OCI-LY1 (cell line): ENCODE measurements around the gene VDR.

Source experiments
- H2AFZ ChIP-seq: fragments of 200-600 bp; sonication (generic), shearing (Covaris generic); 2 replicates; pipeline ENCODE4 v1.6.0; 2014; ENCODE audit warnings: antibody characterized with exemption, mild to moderate bottlenecking, low read length
- H3F3A ChIP-seq: fragments of 200-600 bp; sonication (generic), shearing (Covaris generic); 2 replicates; pipeline ENCODE4 v1.6.0; 2014; ENCODE audit warnings: mild to moderate bottlenecking, antibody characterized with exemption, low read length, moderate library complexity; ENCODE audit not compliant: insufficient read depth
- H3K27ac ChIP-seq: fragments of 200-600 bp; sonication (generic); 2 replicates; pipeline ENCODE4 v1.5.1; 2014; ENCODE audit warnings: low read length, mixed run types, mild to moderate bottlenecking, low read depth; ENCODE audit not compliant: poor library complexity, severe bottlenecking
- H3K27me3 ChIP-seq: fragments of 200-600 bp; sonication (generic); 2 replicates; pipeline ENCODE4 v1.6.0; 2014; ENCODE audit warnings: antibody characterized with exemption, mild to moderate bottlenecking, low read length, moderate library complexity; ENCODE audit not compliant: insufficient read depth
- H3K36me3 ChIP-seq: fragments of 200-600 bp; sonication (generic); 2 replicates; pipeline ENCODE4 v1.6.1; 2014; ENCODE audit warnings: mild to moderate bottlenecking, antibody characterized with exemption, low read length, moderate library complexity, mixed read lengths; ENCODE audit not compliant: insufficient read depth
- H3K4me1 ChIP-seq: fragments of 200-600 bp; sonication (generic); 2 replicates; pipeline ENCODE4 v1.5.1; 2014; ENCODE audit warnings: mild to moderate bottlenecking, low read length, moderate library complexity; ENCODE audit not compliant: insufficient read depth, severe bottlenecking
- H3K4me2 ChIP-seq: fragments of 200-600 bp; sonication (generic), shearing (Covaris generic); 2 replicates; pipeline ENCODE4 v1.6.1; 2014; ENCODE audit warnings: low read length
- H3K4me3 ChIP-seq: fragments of 200-600 bp; sonication (generic); 2 replicates; pipeline ENCODE4 v1.5.1; 2014; ENCODE audit warnings: low read length, low read depth, mild to moderate bottlenecking, mixed read lengths; ENCODE audit not compliant: poor library complexity, severe bottlenecking
- H3K79me2 ChIP-seq: fragments of 200-600 bp; shearing (Covaris generic); 2 replicates; pipeline ENCODE4 v1.6.1; 2016; ENCODE audit warnings: mixed run types, low read length, mixed read lengths; ENCODE audit not compliant: insufficient read depth
- H3K9ac ChIP-seq: fragments of 200-600 bp; sonication (generic), shearing (Covaris generic); 2 replicates; pipeline ENCODE4 v1.6.1; 2014; ENCODE audit warnings: mild to moderate bottlenecking, low read length, mixed read lengths
- H3K9me2 ChIP-seq: fragments of 200-600 bp; sonication (generic), shearing (Covaris generic); 2 replicates; pipeline ENCODE4 v1.6.1; 2014; ENCODE audit warnings: low read depth, mild to moderate bottlenecking, low read length, mixed read lengths
- H3K9me3 ChIP-seq: fragments of 200-600 bp; shearing (Covaris generic); 2 replicates; pipeline ENCODE4 v1.6.1; 2014; ENCODE audit warnings: low read length, mixed read lengths
- H4K20me1 ChIP-seq: fragments of 200-600 bp; sonication (generic), shearing (Covaris generic); 2 replicates; pipeline ENCODE4 v1.6.0; 2016; ENCODE audit warnings: mild to moderate bottlenecking, low read length; ENCODE audit not compliant: insufficient read depth
- EZH2 ChIP-seq: fragments of 200-600 bp; sonication (generic), shearing (Covaris generic); IDR thresholded peaks from 2 replicates; pipeline ENCODE4 v1.8.0; 2017; ENCODE audit warnings: borderline replicate concordance, mixed run types, mild to moderate bottlenecking, antibody characterized with exemption, low read length, moderate library complexity, mixed read lengths
- TF ChIP-seq, protein P1 (sequence below): fragments of 200-600 bp; sonication (generic), shearing (Covaris generic); IDR thresholded peaks from 2 replicates; pipeline ENCODE4 v1.5.1; 2017; ENCODE audit warnings: mild to moderate bottlenecking, antibody characterized with exemption, low read length, moderate library complexity, mixed read lengths

VDR gene

DNA sequence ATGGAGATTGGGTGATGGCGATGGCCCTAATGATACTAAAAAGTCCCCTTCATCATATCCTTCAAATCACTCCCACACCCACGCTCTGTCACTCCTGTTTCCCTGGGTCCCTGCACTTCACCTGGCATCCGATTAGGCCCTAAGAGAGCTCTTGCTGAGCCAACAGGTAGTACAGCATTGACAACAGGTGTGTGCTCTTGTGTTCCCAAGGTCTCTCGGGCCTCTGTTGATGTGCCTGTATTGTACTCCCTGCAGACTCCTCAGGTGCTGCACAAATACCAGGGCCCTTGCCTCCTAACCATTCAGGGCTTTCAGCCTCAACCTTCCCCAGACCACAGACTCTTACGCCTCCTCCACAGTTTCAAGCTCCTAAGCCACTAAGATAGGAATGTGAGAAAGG lies 25.8 kb upstream of the VDR start:
- no peaks in the 10 kb centered on the region for H3K36me3 ChIP-seq

DNA sequence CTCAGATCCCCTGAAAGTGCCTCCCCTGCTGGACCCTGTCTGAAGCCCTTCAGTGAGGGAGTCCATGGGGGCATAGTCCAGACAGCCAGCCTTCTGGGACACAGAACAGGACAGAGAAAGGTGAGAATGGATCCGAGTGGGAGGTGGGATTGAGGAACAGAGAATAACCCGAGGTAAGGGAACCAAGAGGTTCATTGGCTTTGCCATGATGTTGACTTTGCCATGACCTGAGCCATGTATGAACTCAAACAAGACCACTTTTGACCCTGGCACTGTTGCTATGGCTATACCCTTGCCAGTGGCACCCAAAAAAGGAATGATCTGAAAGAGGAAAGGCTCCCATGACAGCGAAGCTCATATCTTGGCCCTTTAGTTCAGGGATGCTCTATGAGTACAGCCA lies 22.6 kb upstream of the VDR start:
- no peak overlapping the region for H2AFZ ChIP-seq
- H3K4me1 ChIP-seq: no peaks in the 10 kb centered on the region
- H3K4me2 ChIP-seq: no peak overlapping the region
- no peaks in the 10 kb centered on the region for H3K27me3 ChIP-seq
- no peaks in the 10 kb centered on the region for H3K36me3 ChIP-seq
- TF ChIP-seq, protein P1, sequence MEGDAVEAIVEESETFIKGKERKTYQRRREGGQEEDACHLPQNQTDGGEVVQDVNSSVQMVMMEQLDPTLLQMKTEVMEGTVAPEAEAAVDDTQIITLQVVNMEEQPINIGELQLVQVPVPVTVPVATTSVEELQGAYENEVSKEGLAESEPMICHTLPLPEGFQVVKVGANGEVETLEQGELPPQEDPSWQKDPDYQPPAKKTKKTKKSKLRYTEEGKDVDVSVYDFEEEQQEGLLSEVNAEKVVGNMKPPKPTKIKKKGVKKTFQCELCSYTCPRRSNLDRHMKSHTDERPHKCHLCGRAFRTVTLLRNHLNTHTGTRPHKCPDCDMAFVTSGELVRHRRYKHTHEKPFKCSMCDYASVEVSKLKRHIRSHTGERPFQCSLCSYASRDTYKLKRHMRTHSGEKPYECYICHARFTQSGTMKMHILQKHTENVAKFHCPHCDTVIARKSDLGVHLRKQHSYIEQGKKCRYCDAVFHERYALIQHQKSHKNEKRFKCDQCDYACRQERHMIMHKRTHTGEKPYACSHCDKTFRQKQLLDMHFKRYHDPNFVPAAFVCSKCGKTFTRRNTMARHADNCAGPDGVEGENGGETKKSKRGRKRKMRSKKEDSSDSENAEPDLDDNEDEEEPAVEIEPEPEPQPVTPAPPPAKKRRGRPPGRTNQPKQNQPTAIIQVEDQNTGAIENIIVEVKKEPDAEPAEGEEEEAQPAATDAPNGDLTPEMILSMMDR: no peak
- no peak overlapping the region for H3K9ac ChIP-seq
- no peaks in the 10 kb centered on the region for H3K79me2 ChIP-seq
- no peaks in the 10 kb centered on the region for H3K9me3 ChIP-seq
- no peak overlapping the region for H3K4me3 ChIP-seq
- no peaks in the 10 kb centered on the region for H3K9me2 ChIP-seq
- H3F3A ChIP-seq: no peaks in the 10 kb centered on the region
- H3K27ac ChIP-seq: no peak overlapping the region
- H4K20me1 ChIP-seq: no peaks in the 10 kb centered on the region

More for the DNA sequence above, 25.8 kb upstream of the VDR start:
- H3K9ac ChIP-seq: no peak overlapping the region
- no peaks in the 10 kb centered on the region for H3K9me3 ChIP-seq
- H3K4me2 ChIP-seq: no peak overlapping the region
- no peaks in the 10 kb centered on the region for H3K9me2 ChIP-seq
- no peaks in the 10 kb centered on the region for H3K27me3 ChIP-seq
- H3K27ac ChIP-seq: no peak overlapping the region
- H2AFZ ChIP-seq: no peak overlapping the region
- H3K4me1 ChIP-seq: no peaks in the 10 kb centered on the region
- no peaks in the 10 kb centered on the region for H3K79me2 ChIP-seq
- H3F3A ChIP-seq: no peaks in the 10 kb centered on the region
- no peak overlapping the region for H3K4me3 ChIP-seq
- no peak for TF ChIP-seq EZH2
- TF ChIP-seq, protein P1: no peak
- no peaks in the 10 kb centered on the region for H4K20me1 ChIP-seq

DNA sequence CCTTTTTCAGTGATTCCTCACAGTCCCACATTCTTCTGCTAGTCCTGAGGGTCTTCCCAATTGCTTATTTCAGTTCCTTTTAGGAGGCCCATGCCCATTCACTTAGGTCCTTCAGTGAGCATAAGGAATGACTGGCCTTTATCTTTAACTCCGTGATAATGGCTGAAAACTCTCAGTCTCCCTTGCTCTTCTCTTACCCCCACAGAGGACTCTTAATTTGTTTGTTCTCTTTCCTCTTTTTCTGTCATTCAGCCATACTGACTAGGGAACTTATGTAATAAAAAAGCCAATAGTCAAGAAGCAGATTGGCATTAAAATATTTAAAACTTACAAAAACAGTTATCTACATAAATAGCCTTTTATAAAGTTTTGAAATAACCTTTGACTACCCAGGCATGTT lies 17.1 kb upstream of the VDR start:
- no peaks in the 10 kb centered on the region for H4K20me1 ChIP-seq
- H3K27me3 ChIP-seq: 0 out of 2 replicates have a peak, but pooled peaks cover 5% of the 10 kb centered on the region
- H3F3A ChIP-seq: no peaks in the 10 kb centered on the region
- H3K9me3 ChIP-seq: no peaks in the 10 kb centered on the region
- H3K9ac ChIP-seq: no peak overlapping the region
- H3K36me3 ChIP-seq: no peaks in the 10 kb centered on the region
- no peak overlapping the region for H3K4me2 ChIP-seq
- H3K27ac ChIP-seq: no peak overlapping the region
- TF ChIP-seq EZH2: no peak
- TF ChIP-seq, protein P1: no peak
- no peaks in the 10 kb centered on the region for H3K9me2 ChIP-seq
- no peaks in the 10 kb centered on the region for H3K79me2 ChIP-seq
- H3K4me1 ChIP-seq: no peaks in the 10 kb centered on the region
- no peak overlapping the region for H3K4me3 ChIP-seq
- no peak overlapping the region for H2AFZ ChIP-seq
